NCI-H2196 (cell line): ENCODE measurements around the gene EFL1.
"Not testable (repeated sequence)": the region's sequence is repeated elsewhere in the genome, so short reads cannot be mapped to it uniquely, and the experiment has no call there.

Experiments used
- DNase-seq: peaks from one replicate; lab custom pipeline; 2025; ENCODE audit not compliant: unreplicated experiment; lab: John Stamatoyannopoulos, UW

Gene EFL1

DNA sequence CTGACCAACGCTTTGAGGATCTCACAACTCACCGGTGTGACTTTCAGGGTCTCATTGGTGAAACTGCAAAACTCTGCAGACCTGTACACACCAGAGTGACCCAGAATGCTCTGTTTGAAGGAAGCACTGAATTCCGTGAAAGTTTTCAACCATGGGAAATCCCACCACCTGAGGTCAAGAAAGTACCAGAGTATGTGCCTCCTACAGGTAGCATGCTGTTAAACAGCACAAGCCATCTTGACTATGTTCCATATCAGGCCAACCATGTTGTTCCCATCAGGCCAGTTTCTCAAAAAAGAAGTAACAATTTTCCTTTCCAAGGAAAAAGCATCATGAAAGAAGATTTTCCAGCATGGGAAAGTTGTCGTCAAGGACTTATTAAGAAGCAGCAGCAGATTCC is 19.9 kb upstream of the EFL1 start:
- not testable (repeated sequence) for DNase-seq

DNA sequence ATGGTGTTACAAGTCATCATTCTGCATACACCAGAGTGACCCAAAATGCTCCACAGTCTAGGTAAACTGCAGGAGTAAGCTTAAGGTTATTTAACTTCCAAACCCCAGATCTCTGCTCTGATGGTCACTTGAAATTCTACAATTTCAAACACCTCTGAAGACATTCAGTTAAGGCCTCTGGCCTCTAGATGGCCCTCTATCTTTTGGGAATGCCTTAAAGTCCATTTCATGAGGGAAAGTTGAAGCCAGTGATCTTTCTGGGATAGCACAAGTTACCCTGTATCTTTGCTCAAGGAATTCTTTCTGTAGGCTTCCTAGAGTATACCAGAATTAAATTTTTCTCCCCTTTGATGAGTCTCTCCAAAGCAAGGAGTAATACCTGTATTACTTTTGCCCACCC is 18.7 kb upstream of the EFL1 start:
- not testable (repeated sequence) for DNase-seq

DNA sequence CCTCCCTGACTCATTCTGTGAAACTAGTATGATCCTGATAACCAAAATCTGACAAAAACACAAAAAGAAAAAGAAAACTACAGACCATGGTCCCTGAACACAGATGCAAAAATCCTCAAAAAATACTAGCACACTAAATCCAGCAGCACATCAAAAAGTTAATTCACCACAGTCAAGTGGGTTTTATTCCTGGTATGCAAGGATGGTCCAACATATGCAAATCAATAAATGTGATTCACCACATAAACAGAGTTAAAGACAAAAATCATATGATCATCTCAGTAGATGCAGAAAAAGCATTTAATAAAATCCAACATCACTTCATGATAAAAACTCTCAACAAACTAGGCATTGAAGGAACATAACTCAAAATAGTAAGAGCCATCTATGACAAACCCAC is 12.9 kb upstream of the EFL1 start:
- DNase-seq: no peak

DNA sequence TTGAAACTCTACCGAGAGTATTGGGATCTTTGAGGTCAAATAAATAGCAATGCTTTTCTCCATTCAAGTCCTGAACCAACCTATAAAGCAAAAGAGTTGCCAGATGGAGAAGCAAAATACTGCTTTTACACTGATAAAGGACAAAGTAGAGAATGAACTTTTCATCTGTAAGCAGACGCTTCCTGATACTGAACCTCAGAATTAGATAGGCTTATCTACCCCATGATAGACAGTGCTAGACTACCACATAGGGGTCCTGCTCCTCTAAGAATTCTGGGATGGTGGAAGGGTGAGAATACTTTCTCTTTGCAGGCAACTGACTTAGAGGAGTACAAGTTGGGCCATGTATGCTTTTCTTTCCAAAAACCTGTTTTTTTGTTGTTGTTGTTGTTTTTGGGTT is 9.6 kb upstream of the EFL1 start:
- no peak for DNase-seq

DNA sequence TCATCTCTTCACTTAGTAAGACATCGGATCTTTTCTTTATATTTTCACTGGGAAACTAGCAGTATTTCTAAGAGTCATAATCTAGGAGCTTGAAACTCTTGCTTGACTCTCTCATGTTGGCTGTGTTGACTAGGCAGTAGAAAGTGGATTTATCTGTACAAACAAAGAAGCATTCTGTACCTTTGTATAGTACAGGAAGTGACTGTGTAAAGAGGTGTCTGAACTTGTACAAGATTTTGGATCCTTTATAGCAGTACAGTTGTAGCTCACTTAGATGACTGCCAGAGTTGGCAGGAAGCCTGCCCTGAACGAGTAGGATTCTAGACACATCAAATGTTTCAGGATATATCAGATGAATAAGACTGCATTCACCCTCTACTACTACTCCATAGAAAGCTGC is 5.9 kb upstream of the EFL1 start:
- DNase-seq: not testable (repeated sequence)

DNA sequence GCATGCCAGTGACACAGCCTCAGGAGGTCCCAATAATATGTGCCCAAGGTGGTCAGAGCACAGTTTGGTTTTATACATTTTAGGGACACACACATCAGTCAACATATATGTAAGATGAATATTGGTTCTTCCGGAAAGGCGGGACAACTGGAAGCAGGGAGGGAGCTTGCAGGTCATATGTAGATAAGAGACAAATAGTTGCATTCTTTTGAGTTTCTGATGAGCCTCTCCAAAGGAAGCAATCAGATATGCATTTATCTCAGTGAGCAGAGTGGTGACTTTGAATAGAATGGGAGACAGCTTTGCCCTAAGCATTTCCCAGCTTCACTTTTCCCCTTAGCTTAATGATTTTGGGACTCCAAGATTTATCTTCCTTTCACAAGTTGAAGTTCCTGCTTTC is 4.6 kb upstream of the EFL1 start:
- DNase-seq: not testable (repeated sequence)

DNA sequence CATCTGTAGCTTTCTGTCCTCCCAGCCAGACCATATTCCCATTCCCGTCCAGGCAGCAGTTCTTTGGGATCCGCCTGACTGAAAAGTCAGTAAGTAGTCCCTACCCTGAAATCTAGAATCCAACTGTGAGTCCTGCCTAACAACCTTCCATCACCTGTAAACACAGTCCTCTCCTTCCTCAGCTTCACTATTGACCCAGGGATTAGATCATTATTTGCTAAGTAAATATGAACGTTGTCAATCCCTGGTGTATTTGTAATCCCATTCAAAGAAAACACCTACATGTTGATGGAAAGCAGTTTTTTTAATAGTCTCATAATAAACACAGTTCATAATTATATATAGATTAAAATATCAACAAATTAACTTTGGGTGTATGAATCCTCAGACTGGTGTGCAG is 816 bp upstream of the EFL1 start:
- DNase-seq: peak; percentile 30

DNA sequence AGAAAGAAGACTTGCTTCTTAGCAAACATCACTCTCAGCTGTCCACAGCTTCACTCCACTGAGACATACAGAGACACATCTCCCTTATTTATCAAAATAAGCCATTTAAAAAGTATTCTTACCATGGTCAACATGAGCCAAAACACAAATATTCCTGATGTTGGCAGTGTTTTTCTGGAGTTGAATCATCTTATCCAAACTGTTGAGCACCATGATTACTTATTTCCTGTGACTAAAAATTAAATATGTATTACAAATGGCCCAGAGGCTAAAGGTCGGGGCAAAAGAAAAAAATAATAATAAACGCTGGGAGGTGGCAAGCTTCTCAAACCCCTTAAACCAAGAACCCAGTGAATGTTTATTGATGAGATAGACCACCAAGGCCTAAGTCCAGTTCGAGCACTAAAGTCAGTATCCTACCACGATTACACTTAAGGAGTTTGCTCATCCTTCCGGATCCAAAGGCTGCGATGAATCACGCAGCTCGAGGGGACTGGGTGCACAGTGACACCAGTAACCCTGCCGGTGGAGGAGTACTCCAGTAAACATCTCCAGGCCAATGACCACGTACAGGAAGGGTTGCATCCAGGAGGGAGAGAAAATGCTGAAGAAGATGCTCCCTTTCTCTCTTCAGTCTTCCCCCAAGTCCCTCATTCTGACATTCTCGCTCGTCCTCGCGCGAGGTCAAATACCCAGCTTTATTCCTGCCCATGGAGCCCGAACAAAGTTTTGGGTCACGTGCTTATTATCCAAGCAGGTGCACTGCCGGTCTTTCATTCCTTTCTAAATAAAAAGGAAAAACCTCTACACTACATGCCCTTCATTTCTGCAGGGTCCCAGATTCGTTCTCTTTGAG is 740 bp downstream of the EFL1 start:
- DNase-seq: not testable (repeated sequence)

DNA sequence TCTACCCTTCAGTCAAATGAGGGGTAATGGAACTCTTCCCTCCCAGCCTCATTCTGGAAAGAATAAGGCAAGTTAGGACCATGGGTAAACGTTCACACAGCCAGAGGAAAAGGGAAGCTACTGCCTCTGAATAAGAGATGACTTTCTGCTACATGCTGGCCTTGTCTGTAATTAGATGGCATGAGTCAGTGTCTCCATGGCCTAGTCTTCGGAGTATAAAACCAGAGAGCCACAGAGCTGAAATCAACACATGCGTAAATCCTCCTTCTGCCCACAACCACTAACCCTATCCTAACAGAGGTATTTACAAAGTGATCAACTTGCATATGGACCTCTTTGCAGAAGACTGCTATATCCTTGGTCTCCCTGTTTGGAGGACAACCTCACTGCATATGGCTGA is 14.3 kb downstream of the EFL1 start:
- DNase-seq: not testable (repeated sequence)

DNA sequence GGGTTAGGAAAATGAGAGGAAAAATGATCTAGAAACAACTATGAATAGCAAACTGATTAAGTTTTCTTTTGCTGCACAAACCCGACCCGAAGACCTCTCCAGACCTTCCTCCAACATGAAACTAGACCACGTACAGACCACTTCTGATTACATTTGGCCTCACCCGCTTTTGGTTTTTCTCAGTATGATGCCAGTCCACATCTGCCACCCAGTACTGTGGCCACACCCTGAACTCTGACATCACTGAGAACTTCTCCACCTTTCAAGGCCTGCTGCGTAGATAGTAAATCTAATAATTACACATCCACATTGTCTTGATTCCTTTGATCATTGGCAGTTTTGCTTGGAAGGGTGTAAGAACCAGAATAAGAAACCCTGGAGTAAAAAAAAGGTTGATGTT is 16.6 kb downstream of the EFL1 start:
- not testable (repeated sequence) for DNase-seq

DNA sequence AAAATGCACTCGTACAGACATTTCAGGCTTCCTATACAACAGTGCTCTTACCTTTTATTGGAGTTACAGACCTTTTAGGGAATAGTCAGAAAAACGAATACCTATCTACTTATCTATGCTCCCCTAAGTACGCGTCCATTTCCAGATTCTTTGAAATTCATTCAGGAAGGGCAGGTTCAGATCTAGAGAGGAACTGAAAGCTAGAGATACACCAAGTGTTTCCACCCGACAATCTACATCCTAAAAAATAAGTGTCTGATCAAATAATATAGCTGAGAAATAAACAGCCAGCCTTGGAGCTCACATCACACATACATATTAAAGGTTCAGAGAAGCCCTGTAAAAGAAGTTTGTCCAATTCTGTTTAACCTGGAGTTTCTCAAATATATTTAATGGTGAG is 18.9 kb downstream of the EFL1 start:
- DNase-seq: not testable (repeated sequence)

DNA sequence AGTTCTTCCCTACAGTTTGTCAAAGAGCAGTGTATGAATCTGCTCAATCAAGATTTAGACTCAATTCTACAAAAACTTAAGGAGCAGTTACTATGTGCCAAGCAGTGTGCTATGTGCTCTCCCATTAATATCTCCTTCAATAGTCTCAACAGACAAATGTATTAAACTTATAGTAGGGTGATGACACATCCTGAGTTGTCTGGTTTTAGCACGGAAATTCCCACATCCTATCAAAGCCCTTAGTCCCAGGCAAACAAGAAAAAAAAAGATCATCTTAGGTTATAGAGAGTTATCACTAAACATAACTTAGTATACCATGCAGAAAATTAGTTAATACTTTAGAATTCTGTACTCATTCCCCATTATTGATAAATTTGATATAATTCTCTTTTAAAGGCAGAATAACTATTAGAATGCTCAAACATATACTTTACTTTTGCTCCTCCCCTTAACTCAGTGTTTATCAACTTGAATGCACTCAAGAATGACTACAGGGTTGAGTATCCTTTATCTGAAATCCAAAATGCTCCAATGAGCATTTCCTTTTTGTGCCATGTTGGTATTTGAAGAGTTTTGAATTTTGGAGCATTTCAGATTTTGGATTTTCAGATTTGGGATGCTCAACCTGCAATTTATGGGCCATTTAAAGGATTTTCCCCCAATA is 20.6 kb downstream of the EFL1 start:
- DNase-seq: not testable (repeated sequence)

DNA sequence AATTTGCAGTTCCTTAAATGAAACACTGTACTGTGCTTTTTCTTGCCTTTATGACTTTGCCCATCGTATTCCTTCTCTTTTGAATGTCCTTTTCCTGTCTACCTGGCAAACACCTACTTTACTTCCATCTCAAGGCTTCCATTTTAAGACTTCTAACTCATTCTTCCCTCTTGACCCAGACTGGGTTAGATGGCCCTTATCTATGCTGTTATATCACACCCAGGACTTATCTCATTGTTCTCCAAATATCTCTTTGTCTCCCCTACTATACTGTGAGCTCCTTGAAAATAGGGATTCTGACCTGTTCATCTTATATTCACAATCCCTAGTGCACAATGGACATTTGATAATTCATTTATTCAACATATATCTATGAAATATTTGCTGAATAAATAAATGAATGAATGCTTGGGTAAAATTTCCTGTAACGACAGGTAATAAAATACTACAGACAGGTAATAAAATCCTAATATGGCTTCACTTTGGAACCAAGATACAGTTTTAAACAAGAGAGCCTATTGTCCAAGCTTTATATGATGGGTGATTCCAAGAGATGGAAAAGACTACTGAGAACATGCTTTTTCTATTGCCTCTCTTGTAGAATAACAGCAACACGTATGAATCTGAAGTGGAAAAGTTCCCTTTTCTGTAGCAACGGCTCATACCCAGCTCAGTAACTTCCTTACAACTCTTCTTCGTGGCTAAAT is 22.7 kb downstream of the EFL1 start:
- no peak for DNase-seq

DNA sequence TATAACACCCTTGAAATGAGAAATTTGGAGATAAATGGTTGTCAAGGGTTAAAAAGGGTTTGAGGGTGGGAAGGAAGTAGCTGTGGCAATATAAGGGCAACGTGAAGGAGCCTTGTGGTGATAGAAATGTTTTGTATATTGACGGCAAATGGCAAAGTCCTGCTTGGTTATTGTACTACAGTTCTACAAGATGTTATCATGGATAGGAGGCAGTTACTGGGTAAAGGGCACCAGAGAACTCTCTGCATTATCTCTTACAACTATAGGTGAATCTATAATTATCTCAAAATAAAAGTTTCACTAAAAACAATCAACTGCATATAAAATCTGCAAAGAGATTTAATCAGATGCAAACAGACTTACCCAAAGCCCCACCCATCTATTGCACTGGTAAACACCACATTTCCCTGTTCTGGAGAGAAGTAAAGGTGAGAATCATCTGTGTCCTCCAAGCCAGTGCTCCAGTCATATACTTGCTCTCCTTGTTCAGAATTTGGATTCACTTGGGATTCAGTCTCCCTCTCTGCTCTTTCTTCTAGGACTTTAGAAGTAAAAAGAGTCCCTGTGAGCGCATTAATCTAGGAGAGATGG is 24.5 kb downstream of the EFL1 start:
- not testable (repeated sequence) for DNase-seq

DNA sequence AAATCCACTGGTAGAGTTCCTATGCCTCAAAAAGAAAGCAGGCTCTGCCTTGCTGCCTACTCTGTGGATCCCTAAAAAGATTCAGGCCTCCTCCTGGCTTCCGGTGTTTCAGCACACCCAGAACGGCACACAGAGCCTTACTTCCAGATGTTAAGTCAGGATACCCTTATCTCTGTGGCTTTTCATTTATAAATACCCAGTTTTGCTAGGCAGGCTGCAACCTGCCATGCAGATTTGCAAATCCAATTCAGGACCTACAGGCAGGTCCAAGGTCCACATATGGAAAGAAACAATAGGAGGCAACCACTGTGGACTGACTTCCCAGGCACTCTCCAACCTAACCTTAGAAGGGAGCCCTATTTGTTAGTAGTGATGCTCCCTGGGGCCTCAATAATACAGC is 30.7 kb downstream of the EFL1 start:
- no peak for DNase-seq

DNA sequence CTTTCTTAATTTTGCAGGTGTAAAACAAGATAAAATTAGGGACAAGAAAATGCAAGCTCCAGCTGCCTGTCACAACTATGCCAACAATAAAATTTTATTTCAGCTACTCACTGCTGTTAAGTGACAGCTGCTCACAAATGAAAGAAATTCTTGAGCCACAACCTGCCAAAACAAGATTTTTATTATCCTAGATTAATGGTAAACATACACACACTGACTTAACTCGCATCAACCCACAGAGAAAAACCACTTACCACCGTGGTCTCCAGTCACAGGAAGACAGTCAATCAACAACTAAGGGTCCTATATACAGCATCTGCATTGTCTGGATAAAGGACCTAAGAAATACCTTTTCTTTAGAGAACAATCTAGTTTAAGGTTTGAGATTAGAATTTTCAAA is 31.3 kb downstream of the EFL1 start:
- no peak for DNase-seq

DNA sequence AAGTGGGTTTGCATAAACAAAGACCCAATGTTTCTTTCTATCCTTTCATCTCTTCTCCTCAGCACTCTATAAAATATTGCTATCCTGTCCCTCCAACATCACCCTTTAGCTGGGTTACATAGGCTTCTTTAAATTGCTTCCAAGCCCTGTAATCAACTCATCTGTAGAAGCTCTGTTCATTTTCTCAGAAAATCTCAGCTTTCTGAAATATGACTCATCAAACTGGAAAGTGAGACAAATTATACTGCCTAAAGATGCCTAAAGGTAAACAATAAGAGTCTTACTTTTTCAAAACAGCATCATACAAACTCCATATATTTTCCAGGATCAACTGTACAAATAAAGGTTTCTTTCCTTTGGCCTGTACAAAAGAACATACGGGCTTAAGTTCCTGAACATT is 33.8 kb downstream of the EFL1 start:
- no peak for DNase-seq

DNA sequence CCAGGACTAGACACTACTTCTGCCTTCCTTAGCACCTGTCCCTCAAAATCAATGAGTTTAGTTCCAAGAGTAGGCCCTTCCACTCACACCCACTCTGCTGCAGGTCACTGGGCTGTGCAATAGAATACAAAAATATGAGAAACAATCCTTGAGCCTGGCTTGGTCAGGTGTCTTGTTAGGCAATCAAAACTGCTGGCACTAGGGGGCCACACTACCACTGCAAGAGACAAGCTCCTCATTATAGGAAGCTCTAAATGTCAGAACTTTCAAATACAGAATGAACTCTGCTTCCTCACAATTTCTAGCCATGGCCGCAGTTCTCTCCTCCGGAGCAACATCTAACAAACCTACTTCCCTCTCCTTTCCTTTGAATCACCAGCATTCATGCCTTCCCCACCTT is 41.0 kb downstream of the EFL1 start:
- DNase-seq: not testable (repeated sequence)

DNA sequence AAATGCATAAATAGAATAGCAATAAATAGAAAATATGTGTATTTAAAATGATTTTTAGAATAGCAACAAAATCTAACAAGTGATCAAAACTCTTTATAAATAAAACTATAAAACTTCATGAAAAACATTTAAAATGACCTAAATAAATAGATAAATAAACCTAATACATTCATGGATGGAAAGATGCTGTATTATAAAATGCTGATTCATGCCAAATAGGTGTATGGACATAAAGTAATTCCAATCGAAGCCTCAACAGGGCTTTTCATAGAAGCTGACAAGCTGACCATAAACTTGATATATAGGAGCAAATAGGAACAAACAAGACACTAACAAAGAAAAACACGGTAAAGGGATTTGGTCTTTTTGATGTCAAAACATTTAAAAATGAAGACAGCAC is 46.4 kb downstream of the EFL1 start:
- not testable (repeated sequence) for DNase-seq

DNA sequence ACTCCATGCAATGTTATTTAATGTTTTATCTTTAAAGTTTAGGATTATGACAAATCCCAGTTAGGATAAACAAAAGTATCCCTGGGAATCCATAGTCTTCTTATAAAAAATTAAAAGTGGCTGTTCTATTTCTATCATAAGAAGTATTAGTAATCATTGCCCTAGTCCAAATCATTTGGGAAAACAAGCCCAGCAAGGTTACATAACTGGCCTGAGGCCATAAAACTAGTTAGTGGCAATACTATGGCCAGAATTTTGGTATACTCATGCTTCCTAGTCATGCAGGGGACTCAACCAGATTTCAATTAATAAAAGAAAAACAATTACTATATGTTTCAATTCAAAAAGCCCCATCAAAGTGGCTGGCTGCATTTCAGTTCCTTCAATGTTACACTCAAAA is 50.3 kb downstream of the EFL1 start:
- not testable (repeated sequence) for DNase-seq

DNA sequence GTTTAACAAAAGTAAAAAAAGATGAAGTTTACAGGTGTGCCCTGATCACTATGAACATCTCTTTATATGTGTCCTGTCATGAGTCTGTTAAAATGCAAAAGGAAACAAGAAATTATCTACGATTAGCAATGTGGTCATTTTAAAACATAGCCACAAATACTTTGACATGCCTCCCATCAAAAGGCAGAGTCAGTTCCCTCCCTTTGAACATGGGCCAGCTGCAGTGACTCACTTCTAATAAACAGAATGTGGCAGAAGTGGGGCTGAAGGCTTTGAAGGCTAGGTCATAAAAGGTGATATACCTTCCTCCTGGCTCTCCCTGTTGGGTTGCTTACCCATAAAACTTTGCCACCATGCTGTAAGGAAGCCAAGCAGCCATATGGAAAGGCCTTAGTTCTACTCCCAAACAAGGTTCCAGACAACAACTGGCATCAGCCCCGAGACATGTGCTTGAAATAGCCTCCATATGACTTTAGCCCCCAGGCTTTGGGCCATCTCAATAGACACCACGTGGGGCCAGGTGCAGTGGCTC is 52.4 kb downstream of the EFL1 start:
- DNase-seq: peak; percentile 11
